ENCODE measurements around the gene CYTH1. TPM values are rescaled to one million over a fixed set of nuclear protein-coding genes. Genes with fewer than 3 reads are reported as not detected.

The CYTH1 gene
- total RNA-seq, 1 experiment from 2014 or later = 34.3 TPM

DNA sequence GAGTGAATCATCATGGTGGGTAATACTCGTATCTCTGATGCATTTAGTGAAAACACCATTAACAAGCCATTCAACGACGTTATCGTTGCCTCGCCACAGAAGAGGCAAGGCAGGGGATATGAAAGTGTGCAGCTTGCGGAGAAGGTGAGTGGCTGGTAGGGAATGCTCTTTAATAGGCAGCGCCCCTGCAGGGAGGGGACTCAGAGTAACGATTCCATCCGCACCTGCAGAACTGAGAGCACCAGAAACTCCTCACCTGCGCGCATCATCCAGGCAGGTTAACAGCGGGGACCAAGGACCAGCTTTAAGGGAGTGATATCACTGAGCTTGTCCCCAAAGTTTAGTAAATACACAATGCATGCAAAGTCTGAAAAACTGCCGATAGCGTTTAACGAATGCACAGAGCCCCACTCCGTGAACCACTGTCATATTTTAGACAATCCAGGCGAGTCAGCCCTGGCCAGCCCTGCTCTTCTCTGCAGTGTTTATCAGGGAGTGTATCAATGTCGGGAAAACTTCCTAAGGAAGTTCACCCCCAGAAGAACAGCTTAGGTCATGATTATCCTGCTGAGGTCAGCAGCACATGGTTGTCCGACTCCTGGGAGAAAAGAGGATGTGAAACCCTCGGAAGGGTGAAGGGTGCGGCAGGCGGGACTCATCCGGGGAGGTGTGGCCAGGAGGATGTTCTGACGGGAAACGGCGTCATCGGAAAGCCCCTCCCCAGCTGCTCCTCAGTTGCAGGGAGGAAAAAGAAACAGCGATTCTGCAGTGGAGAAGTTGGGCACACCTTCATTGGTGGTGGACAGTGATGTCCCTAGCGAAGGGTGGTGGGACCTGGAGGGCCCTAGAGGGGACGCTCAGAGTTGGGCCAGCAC is 136.4 kb downstream of the CYTH1 start:
- Histone ChIP-seq H3K9ac (ENCODE audit: low read length) (no peak overlapping the region), H3K79me2 (ENCODE audit: insufficient read depth, low read length) (no peaks in the 10 kb centered on the region), H3K4me1 (ENCODE audit: control insufficient read depth in 1 of 2, insufficient read depth in 2 of 2, low read length in 2 of 2) (peaks cover 0 to 5% of the 10 kb centered on the region in 2 experiments; a peak in 2 of 4 replicates), H3K36me3 (ENCODE audit: control insufficient read depth in 1 of 2, insufficient read depth in 2 of 2, low read length in 2 of 2) (no peaks in the 10 kb centered on the region), H3K9me2 (ENCODE audit: insufficient read depth) (no peaks in the 10 kb centered on the region), H2AFZ (ENCODE audit: low read depth, low read length, poor library complexity, severe bottlenecking) (no peak overlapping the region), H3K4me3 (replicated peaks in 1 of 2; ENCODE audit: low read depth in 1 of 2, low read length in 2 of 2) (no peak overlapping the region), H3K27me3 (ENCODE audit: insufficient read depth, low read length) (peaks cover 10% of the 10 kb centered on the region; the same call in 1 of the 2 replicates), H3K27ac (ENCODE audit: low read depth, low read length) (no peak overlapping the region), H3K9me3 (ENCODE audit: control insufficient read depth in 1 of 2, insufficient read depth in 1 of 2, low read depth in 1 of 2, low read length in 2 of 2) (no peaks in the 10 kb centered on the region), H4K20me1 (ENCODE audit: insufficient read depth) (no peaks in the 10 kb centered on the region), H3K4me2 (ENCODE audit: low read length) (no peak overlapping the region)
- intact Hi-C loops (cut with micrococcal nuclease) = no loop called here
- CTCF ChIA-PET = no interaction called here
- BruUV-seq (replicated peaks) = no TSS peak
- DNase-seq (ENCODE audit: low read depth, low spot score) (no peak), ATAC-seq (no peak)
- TF ChIP-seq FOSL1 (IDR thresholded peaks at IDR 0.05; ENCODE audit: low read depth) = no peak
- no peak for TF ChIP-seq POLR2A (IDR thresholded peaks at IDR 0.05; ENCODE audit: borderline replicate concordance, extremely low read depth, insufficient read depth, insufficient read length)
- TF ChIP-seq CBX3 (IDR thresholded peaks at IDR 0.05; ENCODE audit: low read depth) = no peak
- TF ChIP-seq ELF1 (IDR thresholded peaks at IDR 0.05; ENCODE audit: borderline replicate concordance, low read depth) = no peak
- no peak for TF ChIP-seq SRF (IDR thresholded peaks at IDR 0.05; ENCODE audit: low read depth)
- TF ChIP-seq JUND (IDR thresholded peaks at IDR 0.05) = no peak
- TF ChIP-seq, protein P1, sequence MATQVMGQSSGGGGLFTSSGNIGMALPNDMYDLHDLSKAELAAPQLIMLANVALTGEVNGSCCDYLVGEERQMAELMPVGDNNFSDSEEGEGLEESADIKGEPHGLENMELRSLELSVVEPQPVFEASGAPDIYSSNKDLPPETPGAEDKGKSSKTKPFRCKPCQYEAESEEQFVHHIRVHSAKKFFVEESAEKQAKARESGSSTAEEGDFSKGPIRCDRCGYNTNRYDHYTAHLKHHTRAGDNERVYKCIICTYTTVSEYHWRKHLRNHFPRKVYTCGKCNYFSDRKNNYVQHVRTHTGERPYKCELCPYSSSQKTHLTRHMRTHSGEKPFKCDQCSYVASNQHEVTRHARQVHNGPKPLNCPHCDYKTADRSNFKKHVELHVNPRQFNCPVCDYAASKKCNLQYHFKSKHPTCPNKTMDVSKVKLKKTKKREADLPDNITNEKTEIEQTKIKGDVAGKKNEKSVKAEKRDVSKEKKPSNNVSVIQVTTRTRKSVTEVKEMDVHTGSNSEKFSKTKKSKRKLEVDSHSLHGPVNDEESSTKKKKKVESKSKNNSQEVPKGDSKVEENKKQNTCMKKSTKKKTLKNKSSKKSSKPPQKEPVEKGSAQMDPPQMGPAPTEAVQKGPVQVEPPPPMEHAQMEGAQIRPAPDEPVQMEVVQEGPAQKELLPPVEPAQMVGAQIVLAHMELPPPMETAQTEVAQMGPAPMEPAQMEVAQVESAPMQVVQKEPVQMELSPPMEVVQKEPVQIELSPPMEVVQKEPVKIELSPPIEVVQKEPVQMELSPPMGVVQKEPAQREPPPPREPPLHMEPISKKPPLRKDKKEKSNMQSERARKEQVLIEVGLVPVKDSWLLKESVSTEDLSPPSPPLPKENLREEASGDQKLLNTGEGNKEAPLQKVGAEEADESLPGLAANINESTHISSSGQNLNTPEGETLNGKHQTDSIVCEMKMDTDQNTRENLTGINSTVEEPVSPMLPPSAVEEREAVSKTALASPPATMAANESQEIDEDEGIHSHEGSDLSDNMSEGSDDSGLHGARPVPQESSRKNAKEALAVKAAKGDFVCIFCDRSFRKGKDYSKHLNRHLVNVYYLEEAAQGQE (IDR thresholded peaks at IDR 0.05; ENCODE audit: low read depth) = no peak
- TF ChIP-seq, protein P2, sequence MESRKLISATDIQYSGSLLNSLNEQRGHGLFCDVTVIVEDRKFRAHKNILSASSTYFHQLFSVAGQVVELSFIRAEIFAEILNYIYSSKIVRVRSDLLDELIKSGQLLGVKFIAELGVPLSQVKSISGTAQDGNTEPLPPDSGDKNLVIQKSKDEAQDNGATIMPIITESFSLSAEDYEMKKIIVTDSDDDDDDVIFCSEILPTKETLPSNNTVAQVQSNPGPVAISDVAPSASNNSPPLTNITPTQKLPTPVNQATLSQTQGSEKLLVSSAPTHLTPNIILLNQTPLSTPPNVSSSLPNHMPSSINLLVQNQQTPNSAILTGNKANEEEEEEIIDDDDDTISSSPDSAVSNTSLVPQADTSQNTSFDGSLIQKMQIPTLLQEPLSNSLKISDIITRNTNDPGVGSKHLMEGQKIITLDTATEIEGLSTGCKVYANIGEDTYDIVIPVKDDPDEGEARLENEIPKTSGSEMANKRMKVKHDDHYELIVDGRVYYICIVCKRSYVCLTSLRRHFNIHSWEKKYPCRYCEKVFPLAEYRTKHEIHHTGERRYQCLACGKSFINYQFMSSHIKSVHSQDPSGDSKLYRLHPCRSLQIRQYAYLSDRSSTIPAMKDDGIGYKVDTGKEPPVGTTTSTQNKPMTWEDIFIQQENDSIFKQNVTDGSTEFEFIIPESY (IDR thresholded peaks at IDR 0.05; ENCODE audit: extremely low read depth, insufficient replicate concordance, low read length) = no peak
- TF ChIP-seq, protein P3, sequence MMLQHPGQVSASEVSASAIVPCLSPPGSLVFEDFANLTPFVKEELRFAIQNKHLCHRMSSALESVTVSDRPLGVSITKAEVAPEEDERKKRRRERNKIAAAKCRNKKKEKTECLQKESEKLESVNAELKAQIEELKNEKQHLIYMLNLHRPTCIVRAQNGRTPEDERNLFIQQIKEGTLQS (IDR thresholded peaks at IDR 0.05) = no peak
- no peak for TF ChIP-seq TCF7L2 (IDR thresholded peaks at IDR 0.05; ENCODE audit: borderline replicate concordance, extremely low read depth, insufficient read depth, insufficient read length)
- no peak for TF ChIP-seq RAD21 (IDR thresholded peaks at IDR 0.05; ENCODE audit: low read depth)
- RAD21 ChIA-PET (ENCODE audit: low non-redundant PET in 1 of 2, low total read pairs in 2 of 2, uncharacterized antibody in 2 of 2, unreplicated experiment in 2 of 2) = no interaction called here
- POLR2A ChIA-PET = interaction anchor here (1.3 kb wide), 1 partner anchor 13 kb away, joined by 6 read pairs; no protein-coding TSS in a partner anchor

Measured in HCT116 (cell line).